K562 treated with DMSO at 1 percent for 4 hours (cell line): ENCODE data around the gene KRTAP5-3. TPM values are rescaled to one million over a fixed set of nuclear protein-coding genes. Genes with fewer than 3 reads are reported as not detected.

Experiments
- total RNA-seq: library from RNA; unstranded; fragments of 300-600 nt; gene quantifications from 2 replicates; pipeline ENCODE4 v1.2.3, GENCODE V29; 2022; ENCODE audit not compliant: insufficient read depth

Gene KRTAP5-3
- total RNA-seq, result not detected in 2 replicates

GRCh38 chr11:1608363-1608762 lies at the start of gene KRTAP5-3:
KRTAP5-3 (minus strand) TSS chr11:1608463; CDS start chr11:1608385, 78 bp downstream.

DNA sequence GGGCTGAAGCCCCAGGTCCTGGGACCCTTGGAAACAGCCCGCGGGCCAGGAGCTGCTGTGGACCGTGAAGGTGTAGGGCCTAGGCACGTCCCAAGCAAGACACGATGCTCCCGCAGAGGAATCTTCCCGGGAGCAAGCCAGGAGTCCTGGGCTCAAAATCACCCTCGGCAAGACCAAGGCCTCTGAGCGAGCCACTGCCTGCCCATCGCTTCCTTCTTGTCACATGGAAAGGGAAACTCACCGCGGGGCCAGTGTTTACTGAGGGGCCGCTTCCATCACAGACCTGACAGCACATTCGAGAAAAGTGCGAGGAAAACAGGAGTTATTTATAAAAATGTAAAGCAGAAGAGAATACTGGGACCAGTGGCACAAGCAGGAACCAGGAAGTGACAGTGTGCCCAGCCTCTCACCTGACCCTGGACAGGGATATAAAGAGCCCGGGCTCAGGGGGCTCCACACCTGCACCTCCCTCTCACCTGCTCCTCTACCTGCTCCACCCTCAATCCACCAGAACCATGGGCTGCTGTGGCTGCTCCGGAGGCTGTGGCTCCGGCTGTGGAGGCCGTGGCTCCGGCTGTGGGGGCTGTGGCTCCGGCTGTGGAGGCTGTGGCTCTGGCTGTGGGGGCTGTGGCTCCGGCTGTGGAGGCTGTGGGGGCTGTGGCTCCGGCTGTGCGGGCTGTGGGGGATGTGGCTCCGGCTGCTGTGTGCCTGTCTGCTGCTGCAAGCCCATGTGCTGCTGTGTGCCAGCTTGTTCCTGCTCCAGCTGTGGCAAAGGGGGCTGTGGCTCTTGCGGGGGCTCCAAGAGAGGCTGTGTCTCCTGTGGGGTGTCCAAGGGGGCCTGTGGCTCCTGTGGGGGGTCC lies 21.3 kb upstream of the KRTAP5-3 start, which contains the start of gene KRTAP5-5:
KRTAP5-5 (plus strand) TSS at position 450 of the 860 bp plus-strand sequence; CDS start at position 516, 66 bp downstream.

DNA sequence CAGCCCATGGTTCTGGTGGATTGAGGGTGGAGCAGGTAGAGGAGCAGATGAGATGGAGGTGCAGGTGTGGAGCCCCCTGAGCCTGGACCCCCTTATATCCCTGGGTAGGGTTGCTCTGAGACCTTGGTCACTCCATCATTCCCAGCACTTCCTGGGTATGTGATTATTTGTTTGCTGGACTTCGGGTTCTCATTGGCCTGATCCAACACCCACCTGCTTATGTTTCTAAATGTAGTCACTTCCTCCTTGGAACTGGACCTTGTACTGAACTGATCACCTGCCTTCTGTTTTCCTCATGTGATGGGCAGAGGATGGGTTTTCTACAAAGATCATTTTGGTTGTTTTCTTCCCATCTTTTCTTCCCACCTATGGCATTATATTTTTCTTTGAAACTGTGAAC lies 13.8 kb upstream of the KRTAP5-3 start, which contains the start of gene KRTAP5-4:
KRTAP5-4 (minus strand) TSS at position 53 of the 400 bp plus-strand sequence; CDS start at position 8, 45 bp downstream.

DNA sequence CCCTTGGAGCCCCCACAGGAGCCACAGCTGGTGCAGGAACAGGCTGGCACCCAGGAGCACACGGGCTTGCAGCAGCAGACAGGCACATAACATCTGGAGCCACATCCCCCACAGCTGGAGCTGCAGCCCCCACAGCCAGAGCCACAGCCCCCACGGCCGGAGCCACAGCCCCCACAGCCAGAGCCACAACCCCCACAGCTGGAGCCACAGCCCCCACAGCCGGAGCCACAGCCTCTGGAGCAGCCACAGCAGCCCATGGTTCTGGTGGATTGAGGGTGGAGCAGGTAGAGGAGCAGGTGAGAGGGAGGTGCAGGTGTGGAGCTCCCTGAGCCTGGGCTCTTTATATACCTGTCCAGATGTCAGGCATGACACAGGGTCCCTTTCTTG lies 10.3 kb downstream of the KRTAP5-3 start, which contains the start of gene KRTAP5-2:
KRTAP5-2 (minus strand) TSS at position 301 of the 387 bp plus-strand sequence; CDS start at position 257, 44 bp downstream.

GRCh38 chr11:1584661-1585370 lies 23.4 kb downstream of the KRTAP5-3 start, which contains the start of gene KRTAP5-1:
KRTAP5-1 (minus strand) TSS chr11:1585283; CDS start chr11:1585249, 34 bp downstream.

GRCh38 chr11:1572197-1573076 lies 35.8 kb downstream of the KRTAP5-3 start, which contains the start of gene DUSP8:
DUSP8 (minus strand) TSS chr11:1572271; CDS start chr11:1565826, 6,445 bp downstream.

Other genes starting within 250 kb of the KRTAP5-3 start
- gene BRSK2, start 218.5 kb downstream of the KRTAP5-3 start, total RNA-seq, result not detected in 2 replicates
- gene MOB2, start 121.7 kb downstream of the KRTAP5-3 start, total RNA-seq, result 35.3 and 42.1 TPM in 2 replicates
- gene DUSP8, start 36.2 kb downstream of the KRTAP5-3 start, total RNA-seq, result 0.69 and 1.3 TPM in 2 replicates
- gene KRTAP5-1, start 23.2 kb downstream of the KRTAP5-3 start, total RNA-seq, result not detected in 2 replicates
- not detected in 2 replicates for gene KRTAP5-2, start 10.2 kb downstream of the KRTAP5-3 start, total RNA-seq
- gene KRTAP5-4, start 13.7 kb upstream of the KRTAP5-3 start, total RNA-seq, result not detected in 2 replicates
- gene KRTAP5-5, start 21.3 kb upstream of the KRTAP5-3 start, total RNA-seq, result not detected in 2 replicates
- not detected in 2 replicates for gene KRTAP5-6, start 88.7 kb upstream of the KRTAP5-3 start, total RNA-seq
- gene IFITM10, start 142.1 kb upstream of the KRTAP5-3 start, total RNA-seq, result 0.51 TPM in 1 of 2 replicates, not detected in the other
- gene CTSD, start 155.5 kb upstream of the KRTAP5-3 start, total RNA-seq, result 399 and 434 TPM in 2 replicates
- not detected in 2 replicates for gene SYT8, start 226.5 kb upstream of the KRTAP5-3 start, total RNA-seq
- not detected in 2 replicates for gene TNNI2, start 230.5 kb upstream of the KRTAP5-3 start, total RNA-seq
- not detected in 2 replicates for gene LSP1, start 244.6 kb upstream of the KRTAP5-3 start, total RNA-seq